ENCODE results near the gene ADISSP. TPM values are rescaled to one million over a fixed set of nuclear protein-coding genes. Genes with fewer than 3 reads are reported as not detected.

Gene ADISSP
- total and polyA plus RNA-seq, 2 experiments from 2014 or later, result 86.6 to 126 TPM

GRCh38 chr20:3720068-3720467 lies 47.5 kb downstream of the ADISSP start:
- Histone ChIP-seq H3K79me2 (replicated peaks; ENCODE audit: insufficient read depth) (no peaks in the 10 kb centered on the region), H3K27ac (ENCODE audit: low read depth) (no peak overlapping the region), H3K9me2 (ENCODE audit: insufficient read depth) (no peaks in the 10 kb centered on the region), H4K20me1 (replicated peaks; ENCODE audit: insufficient read depth) (no peaks in the 10 kb centered on the region), H2AFZ (no peak overlapping the region), H3F3A (replicated peaks; ENCODE audit: low read depth) (no peaks in the 10 kb centered on the region), H3K4me3 (no peak overlapping the region), H3K4me2 (no peak overlapping the region), H3K27me3 (ENCODE audit: insufficient read depth) (no peaks in the 10 kb centered on the region), H3K36me3 (ENCODE audit: insufficient read depth) (no peaks in the 10 kb centered on the region), H3K4me1 (ENCODE audit: insufficient read depth) (no peaks in the 10 kb centered on the region)
- Mint-ChIP-seq H3K4me1 (peaks cover 6% of the 10 kb centered on the region; the same call in 2 of the 3 replicates), H3K27ac (no peak overlapping the region), H3K36me3 (ENCODE audit: low read depth) (no peaks in the 10 kb centered on the region), H3K9me3 (no peaks in the 10 kb centered on the region), H3K4me3 (no peak overlapping the region), H3K27me3 (ENCODE audit: insufficient read depth, low read depth, poor library complexity) (peaks cover 10% of the 10 kb centered on the region)
- DNase-seq (ENCODE audit: low spot score) (no peak), ATAC-seq (no peak)
- TF ChIP-seq POLR2AphosphoS5 (IDR thresholded peaks at IDR 0.05; ENCODE audit: low read depth) (no peak), ZNF114 (CRISPR knock-in tag; IDR thresholded peaks at IDR 0.05) (no peak), REST (IDR thresholded peaks at IDR 0.05; ENCODE audit: unreplicated experiment) (no peak), EZH2 (IDR thresholded peaks at IDR 0.05; ENCODE audit: low read depth, unreplicated experiment) (no peak), JUNB (IDR thresholded peaks at IDR 0.05; ENCODE audit: unreplicated experiment) (no peak), ZNF331 (CRISPR knock-in tag; IDR thresholded peaks at IDR 0.05; ENCODE audit: low read depth) (no peak), STAT1 (IDR thresholded peaks at IDR 0.05; ENCODE audit: unreplicated experiment) (no peak)
- TF ChIP-seq, protein P1, sequence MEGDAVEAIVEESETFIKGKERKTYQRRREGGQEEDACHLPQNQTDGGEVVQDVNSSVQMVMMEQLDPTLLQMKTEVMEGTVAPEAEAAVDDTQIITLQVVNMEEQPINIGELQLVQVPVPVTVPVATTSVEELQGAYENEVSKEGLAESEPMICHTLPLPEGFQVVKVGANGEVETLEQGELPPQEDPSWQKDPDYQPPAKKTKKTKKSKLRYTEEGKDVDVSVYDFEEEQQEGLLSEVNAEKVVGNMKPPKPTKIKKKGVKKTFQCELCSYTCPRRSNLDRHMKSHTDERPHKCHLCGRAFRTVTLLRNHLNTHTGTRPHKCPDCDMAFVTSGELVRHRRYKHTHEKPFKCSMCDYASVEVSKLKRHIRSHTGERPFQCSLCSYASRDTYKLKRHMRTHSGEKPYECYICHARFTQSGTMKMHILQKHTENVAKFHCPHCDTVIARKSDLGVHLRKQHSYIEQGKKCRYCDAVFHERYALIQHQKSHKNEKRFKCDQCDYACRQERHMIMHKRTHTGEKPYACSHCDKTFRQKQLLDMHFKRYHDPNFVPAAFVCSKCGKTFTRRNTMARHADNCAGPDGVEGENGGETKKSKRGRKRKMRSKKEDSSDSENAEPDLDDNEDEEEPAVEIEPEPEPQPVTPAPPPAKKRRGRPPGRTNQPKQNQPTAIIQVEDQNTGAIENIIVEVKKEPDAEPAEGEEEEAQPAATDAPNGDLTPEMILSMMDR (conservative IDR thresholded peaks at IDR 0.05; ENCODE audit: low read depth in 2 of 2), result no peak

GRCh38 chr20:3719046-3719445 lies 48.5 kb downstream of the ADISSP start:
- Histone ChIP-seq H3K4me2 (no peak overlapping the region), H3K4me3 (no peak overlapping the region), H3K27me3 (ENCODE audit: insufficient read depth) (no peaks in the 10 kb centered on the region), H3K27ac (ENCODE audit: low read depth) (no peak overlapping the region), H3F3A (replicated peaks; ENCODE audit: low read depth) (no peaks in the 10 kb centered on the region), H3K36me3 (ENCODE audit: insufficient read depth) (no peaks in the 10 kb centered on the region), H2AFZ (no peak overlapping the region), H3K9me2 (ENCODE audit: insufficient read depth) (no peaks in the 10 kb centered on the region), H3K4me1 (ENCODE audit: insufficient read depth) (no peaks in the 10 kb centered on the region), H3K79me2 (replicated peaks; ENCODE audit: insufficient read depth) (no peaks in the 10 kb centered on the region), H4K20me1 (replicated peaks; ENCODE audit: insufficient read depth) (no peaks in the 10 kb centered on the region)
- peaks cover 6% of the 10 kb centered on the region; the same call in 2 of the 3 replicates for H3K4me1 Mint-ChIP-seq
- ATAC-seq (no peak), DNase-seq (ENCODE audit: low spot score) (no peak)
- no peaks in the 10 kb centered on the region for H3K36me3 Mint-ChIP-seq (ENCODE audit: low read depth)
- no peak overlapping the region for H3K27ac Mint-ChIP-seq
- no peaks in the 10 kb centered on the region for H3K9me3 Mint-ChIP-seq
- peaks cover 7% of the 10 kb centered on the region for H3K27me3 Mint-ChIP-seq (ENCODE audit: insufficient read depth, low read depth, poor library complexity)
- H3K4me3 Mint-ChIP-seq, result no peak overlapping the region
- TF ChIP-seq JUNB (IDR thresholded peaks at IDR 0.05; ENCODE audit: unreplicated experiment), result no peak
- TF ChIP-seq, protein P1 (conservative IDR thresholded peaks at IDR 0.05; ENCODE audit: low read depth in 2 of 2), result no peak
- no peak for TF ChIP-seq EZH2 (IDR thresholded peaks at IDR 0.05; ENCODE audit: low read depth, unreplicated experiment)
- no peak for TF ChIP-seq NANOG (IDR thresholded peaks at IDR 0.05; ENCODE audit: borderline replicate concordance)
- TF ChIP-seq, protein P2, sequence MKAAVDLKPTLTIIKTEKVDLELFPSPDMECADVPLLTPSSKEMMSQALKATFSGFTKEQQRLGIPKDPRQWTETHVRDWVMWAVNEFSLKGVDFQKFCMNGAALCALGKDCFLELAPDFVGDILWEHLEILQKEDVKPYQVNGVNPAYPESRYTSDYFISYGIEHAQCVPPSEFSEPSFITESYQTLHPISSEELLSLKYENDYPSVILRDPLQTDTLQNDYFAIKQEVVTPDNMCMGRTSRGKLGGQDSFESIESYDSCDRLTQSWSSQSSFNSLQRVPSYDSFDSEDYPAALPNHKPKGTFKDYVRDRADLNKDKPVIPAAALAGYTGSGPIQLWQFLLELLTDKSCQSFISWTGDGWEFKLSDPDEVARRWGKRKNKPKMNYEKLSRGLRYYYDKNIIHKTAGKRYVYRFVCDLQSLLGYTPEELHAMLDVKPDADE (IDR thresholded peaks at IDR 0.05), result no peak
- TF ChIP-seq REST (IDR thresholded peaks at IDR 0.05; ENCODE audit: unreplicated experiment), result no peak

All from GM23338 (cell line).